GM23338 (cell line): ENCODE data around the gene CLEC4E. TPM values are rescaled to one million over a fixed set of nuclear protein-coding genes. Genes with fewer than 3 reads are reported as not detected.
A peak's percentile ranks its signal among the peaks of the same experiment; 100 is the strongest.

Experiments
- ATAC-seq: fragments of 200-7000 bp; cut with Tn5 transposase; 3 replicates; pipeline ENCODE4 v1.9.1; 2020
- DNase-seq: peaks from one replicate; pipeline ENCODE4 v3.0.0-alpha.2; 2015; ENCODE audit warnings: low spot score
- H2AFZ ChIP-seq: fragments of 200-600 bp; sonication (generic); 2 replicates; pipeline ENCODE4 v1.8.0; 2016; ENCODE audit warnings: antibody characterized with exemption, mild to moderate bottlenecking, moderate library complexity
- H3F3A ChIP-seq: fragments of 200-600 bp; sonication (generic); replicated peaks from 2 replicates; pipeline ENCODE4 v1.8.0; 2017; ENCODE audit warnings: antibody characterized with exemption, mixed run types, low read depth
- H3K27ac ChIP-seq: fragments of 200-600 bp; sonication (generic); 2 replicates; pipeline ENCODE4 v1.6.1; 2016; ENCODE audit warnings: low read depth
- H3K27me3 ChIP-seq: fragments of 200-600 bp; sonication (generic); 2 replicates; pipeline ENCODE4 v1.8.0; 2016; ENCODE audit warnings: mild to moderate bottlenecking, mixed run types, moderate library complexity; ENCODE audit not compliant: insufficient read depth
- H3K36me3 ChIP-seq: fragments of 200-600 bp; sonication (generic); 2 replicates; pipeline ENCODE4 v1.8.0; 2016; ENCODE audit warnings: mild to moderate bottlenecking; ENCODE audit not compliant: insufficient read depth
- H3K4me1 ChIP-seq: fragments of 200-600 bp; sonication (generic); 2 replicates; pipeline ENCODE4 v1.8.0; 2016; ENCODE audit warnings: mild to moderate bottlenecking, moderate library complexity; ENCODE audit not compliant: insufficient read depth
- H3K4me2 ChIP-seq: fragments of 200-600 bp; sonication (generic); 2 replicates; pipeline ENCODE4 v1.7.1; 2017; ENCODE audit warnings: mixed run types
- H3K4me3 ChIP-seq: fragments of 200-600 bp; sonication (generic); 2 replicates; pipeline ENCODE4 v1.6.1; 2016; ENCODE audit warnings: mixed run types
- H3K79me2 ChIP-seq: fragments of 200-600 bp; sonication (generic); replicated peaks from 2 replicates; pipeline ENCODE4 v1.8.0; 2017; ENCODE audit warnings: mild to moderate bottlenecking; ENCODE audit not compliant: insufficient read depth
- H3K9me2 ChIP-seq: fragments of 200-600 bp; sonication (generic); 2 replicates; pipeline ENCODE4 v1.8.0; 2017; ENCODE audit not compliant: insufficient read depth
- H4K20me1 ChIP-seq: fragments of 200-600 bp; sonication (generic); replicated peaks from 2 replicates; pipeline ENCODE4 v1.8.0; 2017; ENCODE audit warnings: mild to moderate bottlenecking; ENCODE audit not compliant: insufficient read depth
- H3K27ac Mint-ChIP-seq: 2 replicates; pipeline ENCODE4 v1.8.0; 2020; ENCODE audit warnings: inconsistent platforms, mild to moderate bottlenecking, moderate library complexity, mixed read lengths
- H3K27me3 Mint-ChIP-seq: 3 replicates; pipeline ENCODE4 v1.8.0; 2022; ENCODE audit warnings: low read depth, mild to moderate bottlenecking, moderate library complexity, mixed read lengths, inconsistent platforms; ENCODE audit not compliant: insufficient read depth, poor library complexity
- H3K36me3 Mint-ChIP-seq: 3 replicates; pipeline ENCODE4 v1.8.0; 2021; ENCODE audit warnings: low read depth, mild to moderate bottlenecking, inconsistent platforms, moderate library complexity, mixed read lengths
- H3K4me1 Mint-ChIP-seq: 3 replicates; pipeline ENCODE4 v1.8.0; 2020; ENCODE audit warnings: mild to moderate bottlenecking, inconsistent platforms, mixed read lengths
- H3K4me3 Mint-ChIP-seq: 3 replicates; pipeline ENCODE4 v1.8.0; 2021; ENCODE audit warnings: moderate library complexity, mild to moderate bottlenecking, inconsistent platforms, mixed read lengths
- H3K9me3 Mint-ChIP-seq: 3 replicates; pipeline ENCODE4 v1.8.0; 2020; ENCODE audit warnings: moderate library complexity, mild to moderate bottlenecking, inconsistent platforms, mixed read lengths
- JUNB ChIP-seq: IDR thresholded peaks from one replicate; pipeline ENCODE4 v1.6.1; 2016; ENCODE audit warnings: antibody characterized with exemption; ENCODE audit not compliant: unreplicated experiment
- ZNF114 ChIP-seq: fragments of 250-450 bp; sonication (Bioruptor Pico); IDR thresholded peaks from 2 replicates; pipeline ENCODE4 v1.5.0; 2020; ENCODE audit warnings: mild to moderate bottlenecking, moderate library complexity
- polyA plus RNA-seq: library from polyadenylated mRNA; unstranded; fragments of >200 nt; fragmentation: Nextera tagmentation; extraction: Ambion mirVana; gene quantifications from 2 replicates; pipeline ENCODE4 v1.2.1, GENCODE V29; 2016
- total RNA-seq: library from RNA; depleted of rRNA; stranded (reverse); fragments of >200 nt; shearing (Covaris generic); gene quantifications from 2 replicates; pipeline ENCODE4 v1.2.3, GENCODE V29; 2014
- TF ChIP-seq, protein P1 (sequence below): fragments of 250-450 bp; sonication (Bioruptor Pico); IDR thresholded peaks from 2 replicates; pipeline ENCODE4 v1.5.0; 2020; ENCODE audit warnings: mild to moderate bottlenecking, moderate library complexity
- TF ChIP-seq, protein P2 (sequence below), 2 experiments: fragments of 200-600 bp in 1 of 2; sonication (generic) in 1 of 2; conservative IDR thresholded peaks; 2 replicates each; pipeline versions ENCODE4 v1.5.1 to v1.6.1; 2016 to 2017; ENCODE audit warnings: antibody characterized with exemption in 2 of 2, low read depth in 2 of 2, mild to moderate bottlenecking in 2 of 2, moderate library complexity in 1 of 2

Gene CLEC4E
- total and polyA plus RNA-seq, 2 experiments from 2014 or later = not detected

DNA sequence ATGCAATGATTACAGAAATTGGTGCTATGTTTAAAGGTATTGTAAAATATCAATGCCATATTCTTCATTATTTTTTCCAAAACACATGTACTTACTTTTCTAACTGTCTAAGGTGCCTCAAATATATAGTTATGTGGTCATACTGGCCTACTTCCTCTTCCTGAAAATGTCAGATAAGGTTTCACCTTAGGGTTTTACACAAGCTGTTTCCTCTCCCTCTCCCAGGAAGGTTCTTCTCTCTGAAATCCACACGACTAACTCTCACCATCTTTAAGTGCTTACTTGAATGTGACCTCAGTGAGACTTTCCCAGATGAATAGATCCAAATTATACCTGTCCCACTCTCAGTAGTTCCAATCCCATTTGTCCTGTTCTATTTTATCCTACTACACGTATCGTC, 39.0 kb downstream of the CLEC4E start:
- Mint-ChIP-seq H3K4me1 (peaks cover 13% of the 10 kb centered on the region), H3K27ac (no peak overlapping the region), H3K27me3 (no peaks in the 10 kb centered on the region), H3K4me3 (no peak overlapping the region), H3K36me3 (no peaks in the 10 kb centered on the region), H3K9me3 (no peaks in the 10 kb centered on the region)
- Histone ChIP-seq H3K36me3 (no peaks in the 10 kb centered on the region), H3K27ac (no peak overlapping the region), H3K27me3 (no peaks in the 10 kb centered on the region), H3K79me2 (no peaks in the 10 kb centered on the region), H2AFZ (no peak overlapping the region), H3F3A (no peaks in the 10 kb centered on the region), H4K20me1 (no peaks in the 10 kb centered on the region), H3K4me2 (no peak overlapping the region), H3K9me2 (no peaks in the 10 kb centered on the region), H3K4me1 (peaks cover 3% of the 10 kb centered on the region), H3K4me3 (no peak overlapping the region)
- DNase-seq = no peak
- TF ChIP-seq, protein P1, sequence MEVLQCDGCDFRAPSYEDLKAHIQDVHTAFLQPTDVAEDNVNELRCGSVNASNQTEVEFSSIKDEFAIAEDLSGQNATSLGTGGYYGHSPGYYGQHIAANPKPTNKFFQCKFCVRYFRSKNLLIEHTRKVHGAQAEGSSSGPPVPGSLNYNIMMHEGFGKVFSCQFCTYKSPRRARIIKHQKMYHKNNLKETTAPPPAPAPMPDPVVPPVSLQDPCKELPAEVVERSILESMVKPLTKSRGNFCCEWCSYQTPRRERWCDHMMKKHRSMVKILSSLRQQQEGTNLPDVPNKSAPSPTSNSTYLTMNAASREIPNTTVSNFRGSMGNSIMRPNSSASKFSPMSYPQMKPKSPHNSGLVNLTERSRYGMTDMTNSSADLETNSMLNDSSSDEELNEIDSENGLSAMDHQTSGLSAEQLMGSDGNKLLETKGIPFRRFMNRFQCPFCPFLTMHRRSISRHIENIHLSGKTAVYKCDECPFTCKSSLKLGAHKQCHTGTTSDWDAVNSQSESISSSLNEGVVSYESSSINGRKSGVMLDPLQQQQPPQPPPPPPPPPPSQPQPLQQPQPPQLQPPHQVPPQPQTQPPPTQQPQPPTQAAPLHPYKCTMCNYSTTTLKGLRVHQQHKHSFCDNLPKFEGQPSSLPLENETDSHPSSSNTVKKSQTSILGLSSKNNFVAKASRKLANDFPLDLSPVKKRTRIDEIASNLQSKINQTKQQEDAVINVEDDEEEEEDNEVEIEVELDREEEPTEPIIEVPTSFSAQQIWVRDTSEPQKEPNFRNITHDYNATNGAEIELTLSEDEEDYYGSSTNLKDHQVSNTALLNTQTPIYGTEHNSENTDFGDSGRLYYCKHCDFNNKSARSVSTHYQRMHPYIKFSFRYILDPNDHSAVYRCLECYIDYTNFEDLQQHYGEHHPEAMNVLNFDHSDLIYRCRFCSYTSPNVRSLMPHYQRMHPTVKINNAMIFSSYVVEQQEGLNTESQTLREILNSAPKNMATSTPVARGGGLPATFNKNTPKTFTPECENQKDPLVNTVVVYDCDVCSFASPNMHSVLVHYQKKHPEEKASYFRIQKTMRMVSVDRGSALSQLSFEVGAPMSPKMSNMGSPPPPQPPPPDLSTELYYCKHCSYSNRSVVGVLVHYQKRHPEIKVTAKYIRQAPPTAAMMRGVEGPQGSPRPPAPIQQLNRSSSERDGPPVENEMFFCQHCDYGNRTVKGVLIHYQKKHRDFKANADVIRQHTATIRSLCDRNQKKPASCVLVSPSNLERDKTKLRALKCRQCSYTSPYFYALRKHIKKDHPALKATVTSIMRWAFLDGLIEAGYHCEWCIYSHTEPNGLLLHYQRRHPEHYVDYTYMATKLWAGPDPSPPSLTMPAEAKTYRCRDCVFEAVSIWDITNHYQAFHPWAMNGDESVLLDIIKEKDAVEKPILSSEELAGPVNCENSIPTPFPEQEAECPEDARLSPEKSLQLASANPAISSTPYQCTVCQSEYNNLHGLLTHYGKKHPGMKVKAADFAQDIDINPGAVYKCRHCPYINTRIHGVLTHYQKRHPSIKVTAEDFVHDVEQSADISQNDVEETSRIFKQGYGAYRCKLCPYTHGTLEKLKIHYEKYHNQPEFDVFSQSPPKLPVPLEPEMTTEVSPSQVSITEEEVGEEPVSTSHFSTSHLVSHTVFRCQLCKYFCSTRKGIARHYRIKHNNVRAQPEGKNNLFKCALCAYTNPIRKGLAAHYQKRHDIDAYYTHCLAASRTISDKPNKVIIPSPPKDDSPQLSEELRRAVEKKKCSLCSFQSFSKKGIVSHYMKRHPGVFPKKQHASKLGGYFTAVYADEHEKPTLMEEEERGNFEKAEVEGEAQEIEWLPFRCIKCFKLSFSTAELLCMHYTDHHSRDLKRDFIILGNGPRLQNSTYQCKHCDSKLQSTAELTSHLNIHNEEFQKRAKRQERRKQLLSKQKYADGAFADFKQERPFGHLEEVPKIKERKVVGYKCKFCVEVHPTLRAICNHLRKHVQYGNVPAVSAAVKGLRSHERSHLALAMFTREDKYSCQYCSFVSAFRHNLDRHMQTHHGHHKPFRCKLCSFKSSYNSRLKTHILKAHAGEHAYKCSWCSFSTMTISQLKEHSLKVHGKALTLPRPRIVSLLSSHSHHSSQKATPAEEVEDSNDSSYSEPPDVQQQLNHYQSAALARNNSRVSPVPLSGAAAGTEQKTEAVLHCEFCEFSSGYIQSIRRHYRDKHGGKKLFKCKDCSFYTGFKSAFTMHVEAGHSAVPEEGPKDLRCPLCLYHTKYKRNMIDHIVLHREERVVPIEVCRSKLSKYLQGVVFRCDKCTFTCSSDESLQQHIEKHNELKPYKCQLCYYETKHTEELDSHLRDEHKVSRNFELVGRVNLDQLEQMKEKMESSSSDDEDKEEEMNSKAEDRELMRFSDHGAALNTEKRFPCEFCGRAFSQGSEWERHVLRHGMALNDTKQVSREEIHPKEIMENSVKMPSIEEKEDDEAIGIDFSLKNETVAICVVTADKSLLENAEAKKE (CRISPR knock-in tag) = no peak
- TF ChIP-seq JUNB (no peak), ZNF114 (no peak)
- no peak for ATAC-seq

DNA sequence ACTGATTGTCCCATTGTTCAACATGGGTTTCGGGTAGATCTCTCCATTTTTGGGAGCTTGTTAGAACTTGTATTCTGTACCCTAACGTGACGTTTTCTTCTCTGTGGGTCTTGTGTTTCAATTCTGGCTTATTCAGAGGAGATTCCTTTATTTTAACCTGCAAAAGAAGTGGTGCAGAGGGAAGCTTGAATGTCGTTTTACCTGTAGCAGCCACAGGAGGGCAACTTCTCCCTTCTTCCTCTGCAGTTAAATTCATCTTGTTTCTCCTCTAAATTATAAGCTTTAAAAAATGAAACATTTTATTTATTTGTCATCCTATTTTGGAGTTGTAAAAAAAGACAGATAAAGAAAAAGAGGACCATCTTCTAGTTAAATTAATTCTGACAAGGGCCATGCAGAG, 41.1 kb downstream of the CLEC4E start:
- Histone ChIP-seq H3K27ac (no peak overlapping the region), H4K20me1 (no peaks in the 10 kb centered on the region), H3K4me1 (peaks cover 10% of the 10 kb centered on the region), H3K27me3 (no peaks in the 10 kb centered on the region), H3K4me3 (no peak overlapping the region), H3K79me2 (no peaks in the 10 kb centered on the region), H2AFZ (peak overlapping the region; percentile 80; the same call in 1 of the 2 replicates), H3K9me2 (no peaks in the 10 kb centered on the region), H3K36me3 (no peaks in the 10 kb centered on the region), H3K4me2 (no peak overlapping the region), H3F3A (no peaks in the 10 kb centered on the region)
- no peak overlapping the region for H3K27ac Mint-ChIP-seq
- H3K27me3 Mint-ChIP-seq = no peaks in the 10 kb centered on the region
- peaks cover 3% of the 10 kb centered on the region; the same call in 1 of the 3 replicates for H3K9me3 Mint-ChIP-seq
- H3K4me1 Mint-ChIP-seq = peaks cover 21% of the 10 kb centered on the region
- no peaks in the 10 kb centered on the region for H3K36me3 Mint-ChIP-seq
- peak; percentile 49 for DNase-seq
- TF ChIP-seq, protein P1 (CRISPR knock-in tag) = no peak
- TF ChIP-seq, protein P2, sequence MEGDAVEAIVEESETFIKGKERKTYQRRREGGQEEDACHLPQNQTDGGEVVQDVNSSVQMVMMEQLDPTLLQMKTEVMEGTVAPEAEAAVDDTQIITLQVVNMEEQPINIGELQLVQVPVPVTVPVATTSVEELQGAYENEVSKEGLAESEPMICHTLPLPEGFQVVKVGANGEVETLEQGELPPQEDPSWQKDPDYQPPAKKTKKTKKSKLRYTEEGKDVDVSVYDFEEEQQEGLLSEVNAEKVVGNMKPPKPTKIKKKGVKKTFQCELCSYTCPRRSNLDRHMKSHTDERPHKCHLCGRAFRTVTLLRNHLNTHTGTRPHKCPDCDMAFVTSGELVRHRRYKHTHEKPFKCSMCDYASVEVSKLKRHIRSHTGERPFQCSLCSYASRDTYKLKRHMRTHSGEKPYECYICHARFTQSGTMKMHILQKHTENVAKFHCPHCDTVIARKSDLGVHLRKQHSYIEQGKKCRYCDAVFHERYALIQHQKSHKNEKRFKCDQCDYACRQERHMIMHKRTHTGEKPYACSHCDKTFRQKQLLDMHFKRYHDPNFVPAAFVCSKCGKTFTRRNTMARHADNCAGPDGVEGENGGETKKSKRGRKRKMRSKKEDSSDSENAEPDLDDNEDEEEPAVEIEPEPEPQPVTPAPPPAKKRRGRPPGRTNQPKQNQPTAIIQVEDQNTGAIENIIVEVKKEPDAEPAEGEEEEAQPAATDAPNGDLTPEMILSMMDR (conservative IDR thresholded peaks at IDR 0.05; ENCODE audit: low read depth in 2 of 2) = peak; percentile 52 to 58
- 0 out of 3 replicates have a peak, but pooled peaks have one; percentile 28 for ATAC-seq
- no peak overlapping the region for H3K4me3 Mint-ChIP-seq
